Calu3 (cell line): ENCODE results near the gene CNGB1. TPM values are rescaled to one million over a fixed set of nuclear protein-coding genes. Genes with fewer than 3 reads are reported as not detected.
"Not testable (repeated sequence)": the region's sequence is repeated elsewhere in the genome, so short reads cannot be mapped to it uniquely, and the experiment has no call there.

Experiments
- BruUV-seq: library from RNA; stranded (reverse); fragments of 400-500 nt; replicated peaks from 2 replicates; lab custom pipeline; 2021; lab: Mats Ljungman, UMichigan
- CTCF ChIA-PET: fragments of 300-600 bp; sonication (Branson Sonifier 250); formaldehyde crosslinking; loops from one replicate; lab custom pipeline; 2022; ENCODE audit warnings: antibody characterized with exemption; lab: Charles Lee
- DNase-seq: peaks from one replicate; pipeline ENCODE4 v3.0.0; 2022
- H3K27ac Mint-ChIP-seq: one replicate; pipeline ENCODE4 v1.8.0; 2022; ENCODE audit warnings: mixed read lengths; ENCODE audit not compliant: unreplicated experiment
- H3K27me3 Mint-ChIP-seq: one replicate; pipeline ENCODE4 v1.8.0; 2022; ENCODE audit warnings: mixed read lengths; ENCODE audit not compliant: unreplicated experiment
- H3K36me3 Mint-ChIP-seq: one replicate; pipeline ENCODE4 v1.8.0; 2022; ENCODE audit warnings: mild to moderate bottlenecking, moderate library complexity, mixed read lengths; ENCODE audit not compliant: insufficient read depth, unreplicated experiment
- H3K4me1 Mint-ChIP-seq: one replicate; pipeline ENCODE4 v1.8.0; 2022; ENCODE audit warnings: mild to moderate bottlenecking, low read depth, mixed read lengths; ENCODE audit not compliant: unreplicated experiment
- H3K4me3 Mint-ChIP-seq: one replicate; pipeline ENCODE4 v1.8.0; 2022; ENCODE audit warnings: mild to moderate bottlenecking, low read depth, moderate library complexity, mixed read lengths; ENCODE audit not compliant: unreplicated experiment
- H3K9me3 Mint-ChIP-seq: one replicate; pipeline ENCODE4 v1.8.0; 2022; ENCODE audit warnings: low read depth, mixed read lengths; ENCODE audit not compliant: unreplicated experiment
- intact Hi-C: fragments of 100-400 bp; cut with micrococcal nuclease; formaldehyde crosslinking; loops from one replicate; pipeline ENCODE4 v1.10.0; 2022; ENCODE audit not compliant: unreplicated experiment
- total RNA-seq: library from RNA; stranded (reverse); gene quantifications from 2 replicates; pipeline ENCODE4 v1.2.3, GENCODE V29; 2022
- TF ChIP-seq, protein P1 (sequence below): fragments of 200-600 bp; IDR thresholded peaks from one replicate; pipeline ENCODE4 v1.8.0; 2022; ENCODE audit warnings: antibody characterized with exemption; ENCODE audit not compliant: unreplicated experiment

CNGB1 gene
- total RNA-seq, 1 experiment from 2014 or later: 0.19 TPM

DNA sequence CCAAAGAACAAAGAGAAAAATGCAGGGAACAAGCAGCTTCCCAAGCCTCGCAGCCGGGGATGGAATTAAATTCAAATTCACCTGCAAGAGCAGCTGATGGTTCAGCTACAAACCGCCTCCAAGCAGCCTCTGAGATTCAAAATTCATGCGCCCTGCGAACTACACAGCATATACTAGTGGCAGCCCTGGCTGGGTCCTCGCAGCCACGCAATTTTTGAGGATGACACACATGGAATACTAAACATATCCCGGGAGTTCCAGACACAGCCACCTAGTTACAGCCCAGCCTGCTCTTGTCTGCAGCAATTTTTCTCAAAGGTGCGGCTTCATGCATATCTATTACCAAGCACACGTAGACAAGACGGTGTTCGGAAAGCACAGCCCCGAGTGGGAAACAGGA lies 132.8 kb downstream of the CNGB1 start:
- Mint-ChIP-seq H3K27ac (no peak overlapping the region), H3K4me3 (no peak overlapping the region), H3K36me3 (no peaks in the 10 kb centered on the region), H3K27me3 (no peaks in the 10 kb centered on the region), H3K4me1 (no peaks in the 10 kb centered on the region), H3K9me3 (no peaks in the 10 kb centered on the region)
- DNase-seq: no peak
- intact Hi-C loops: no loop called here
- TF ChIP-seq, protein P1, sequence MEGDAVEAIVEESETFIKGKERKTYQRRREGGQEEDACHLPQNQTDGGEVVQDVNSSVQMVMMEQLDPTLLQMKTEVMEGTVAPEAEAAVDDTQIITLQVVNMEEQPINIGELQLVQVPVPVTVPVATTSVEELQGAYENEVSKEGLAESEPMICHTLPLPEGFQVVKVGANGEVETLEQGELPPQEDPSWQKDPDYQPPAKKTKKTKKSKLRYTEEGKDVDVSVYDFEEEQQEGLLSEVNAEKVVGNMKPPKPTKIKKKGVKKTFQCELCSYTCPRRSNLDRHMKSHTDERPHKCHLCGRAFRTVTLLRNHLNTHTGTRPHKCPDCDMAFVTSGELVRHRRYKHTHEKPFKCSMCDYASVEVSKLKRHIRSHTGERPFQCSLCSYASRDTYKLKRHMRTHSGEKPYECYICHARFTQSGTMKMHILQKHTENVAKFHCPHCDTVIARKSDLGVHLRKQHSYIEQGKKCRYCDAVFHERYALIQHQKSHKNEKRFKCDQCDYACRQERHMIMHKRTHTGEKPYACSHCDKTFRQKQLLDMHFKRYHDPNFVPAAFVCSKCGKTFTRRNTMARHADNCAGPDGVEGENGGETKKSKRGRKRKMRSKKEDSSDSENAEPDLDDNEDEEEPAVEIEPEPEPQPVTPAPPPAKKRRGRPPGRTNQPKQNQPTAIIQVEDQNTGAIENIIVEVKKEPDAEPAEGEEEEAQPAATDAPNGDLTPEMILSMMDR: no peak
- no TSS peak for BruUV-seq
- CTCF ChIA-PET: no interaction called here

DNA sequence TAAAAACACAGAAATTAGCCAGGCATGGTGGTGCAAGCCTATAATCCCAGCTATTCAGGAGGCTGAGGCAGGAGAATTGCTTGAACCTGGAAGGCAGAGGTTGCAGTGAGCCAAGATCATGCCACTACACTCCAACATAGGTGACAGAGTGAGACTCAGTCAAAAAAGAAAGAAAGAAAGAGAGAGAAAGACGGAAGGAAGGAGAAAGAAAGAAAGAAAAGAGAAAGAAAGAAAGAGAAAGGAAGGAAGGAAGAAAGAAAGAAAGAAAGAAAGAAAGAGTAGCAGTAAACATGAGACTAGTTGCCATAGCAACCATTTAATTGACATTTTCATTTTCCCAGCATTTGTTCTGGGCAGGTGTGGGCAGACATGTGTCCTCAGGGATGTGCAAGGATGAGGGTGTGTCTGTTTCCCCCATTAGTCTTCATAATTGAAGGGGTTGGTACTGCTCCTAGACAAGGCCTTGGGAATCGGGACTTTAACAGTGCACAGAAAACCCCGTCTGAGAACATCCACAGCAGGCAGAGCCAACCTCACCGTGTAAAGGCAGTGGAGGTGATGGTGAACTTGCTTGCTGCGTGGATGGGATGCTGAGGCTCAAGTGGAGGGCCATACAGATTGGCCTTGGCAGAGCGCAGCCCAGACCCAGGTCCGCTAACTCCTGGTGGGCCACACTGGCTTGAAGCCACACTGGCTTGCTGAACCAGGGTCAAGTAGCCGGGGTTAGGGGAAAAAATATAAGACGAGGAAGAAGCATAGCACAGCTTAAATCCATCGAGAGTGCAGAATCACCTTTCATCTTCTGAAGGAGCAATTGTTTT lies 133.4 kb downstream of the CNGB1 start:
- no peaks in the 10 kb centered on the region for H3K9me3 Mint-ChIP-seq
- H3K36me3 Mint-ChIP-seq: no peaks in the 10 kb centered on the region
- H3K4me1 Mint-ChIP-seq: no peaks in the 10 kb centered on the region
- CTCF ChIA-PET: no interaction called here
- H3K4me3 Mint-ChIP-seq: no peak overlapping the region
- no TSS peak for BruUV-seq
- no peak for DNase-seq
- no peak overlapping the region for H3K27ac Mint-ChIP-seq
- intact Hi-C loops: no loop called here
- no peaks in the 10 kb centered on the region for H3K27me3 Mint-ChIP-seq
- TF ChIP-seq, protein P1: no peak

DNA sequence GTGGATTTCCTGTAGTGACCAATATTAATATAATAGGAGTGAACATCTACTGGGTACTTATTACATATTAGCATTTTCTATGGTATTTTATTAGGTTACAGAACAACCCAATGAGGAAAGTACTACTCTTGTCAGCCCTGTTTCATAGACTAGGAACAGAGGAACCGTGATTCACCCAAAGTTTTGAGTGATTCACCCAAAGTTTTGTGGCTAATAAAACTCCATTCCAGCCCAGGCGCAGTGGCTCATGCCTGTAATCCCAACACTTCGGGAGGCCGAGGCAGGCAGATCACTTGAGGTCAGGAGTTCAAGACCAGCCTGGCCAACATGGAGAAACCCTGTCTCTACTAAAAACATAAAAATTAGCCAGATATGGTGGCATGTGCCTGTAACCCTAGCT lies 135.5 kb downstream of the CNGB1 start:
- H3K9me3 Mint-ChIP-seq, CTCF ChIA-PET, H3K27ac Mint-ChIP-seq, DNase-seq, H3K27me3 Mint-ChIP-seq, intact Hi-C loops, BruUV-seq, H3K4me1 Mint-ChIP-seq, H3K36me3 Mint-ChIP-seq, H3K4me3 Mint-ChIP-seq: not testable (repeated sequence)

DNA sequence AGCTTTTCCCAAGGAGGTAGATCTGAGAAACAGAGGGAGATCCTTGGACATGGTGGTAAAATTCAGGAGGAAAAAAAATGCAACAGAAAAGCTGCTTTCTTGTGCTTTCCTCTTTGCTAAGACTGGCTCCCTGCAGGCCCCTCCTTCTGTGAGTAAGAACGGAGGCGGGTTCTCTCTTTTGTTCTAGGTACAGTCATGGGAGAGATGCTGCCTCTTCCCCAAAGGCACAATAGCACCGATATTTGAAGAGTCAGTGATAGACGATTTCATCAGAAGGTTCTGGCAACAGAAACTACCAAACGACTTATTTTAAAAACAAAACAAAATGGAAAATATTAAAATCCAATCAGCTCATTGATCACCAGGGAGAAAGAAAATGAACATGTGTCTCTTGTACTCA lies 136.0 kb downstream of the CNGB1 start:
- Mint-ChIP-seq H3K4me3 (no peak overlapping the region), H3K27me3 (no peaks in the 10 kb centered on the region), H3K27ac (no peak overlapping the region), H3K9me3 (no peaks in the 10 kb centered on the region), H3K4me1 (no peaks in the 10 kb centered on the region), H3K36me3 (no peaks in the 10 kb centered on the region)
- intact Hi-C loops: no loop called here
- CTCF ChIA-PET: interaction anchor here (0.6 to 1.5 kb wide), 3 partner anchors 9 to 27 kb away, joined by 3 to 4 read pairs (median 3); no protein-coding TSS in a partner anchor
- DNase-seq: no peak
- TF ChIP-seq, protein P1: no peak
- BruUV-seq: no TSS peak

Other genes with a start within 250 kb of the CNGB1 start
- gene KATNB1, start 235.4 kb downstream of the CNGB1 start, total RNA-seq: 26.3 and 28.6 TPM in 2 replicates
- gene KIFC3, start 168.6 kb downstream of the CNGB1 start, total RNA-seq: 64.6 and 68.4 TPM in 2 replicates
- gene ZNF319, start 29.5 kb upstream of the CNGB1 start, total RNA-seq: 10.0 and 10.2 TPM in 2 replicates
- 59.3 and 67.0 TPM in 2 replicates for gene USB1, start 30.3 kb upstream of the CNGB1 start, total RNA-seq
- gene MMP15, start 54.6 kb upstream of the CNGB1 start, total RNA-seq: 81.4 and 93.7 TPM in 2 replicates
- 54.1 and 63.8 TPM in 2 replicates for gene CFAP20, start 158.3 kb upstream of the CNGB1 start, total RNA-seq
- gene CSNK2A2, start 227.0 kb upstream of the CNGB1 start, total RNA-seq: 81.6 and 85.9 TPM in 2 replicates